SK-N-SH (cell line): Measurements from ENCODE around the gene GNG4. TPM values are rescaled to one million over a fixed set of nuclear protein-coding genes. Genes with fewer than 3 reads are reported as not detected.
A peak's percentile ranks its signal among the peaks of the same experiment; 100 is the strongest.

Experiments used
- CTCF ChIA-PET: fragments of 300-600, 350-600 bp; formaldehyde crosslinking; extraction: SDS; loops from one replicate; lab custom pipeline; 2021; lab: Yijun Ruan, JAX
- POLR2A ChIA-PET: fragments of 350-600 bp; sonication (Branson Sonifier 250); formaldehyde crosslinking; extraction: SDS; loops from one replicate; lab custom pipeline; 2020; ENCODE audit warnings: antibody characterized with exemption, inconsistent platforms; lab: Yijun Ruan, JAX
- DNase-seq: peaks from one replicate; pipeline ENCODE4 v3.0.0; 2012
- H2AFZ ChIP-seq: fragments of 200-600 bp; sonication (generic); 2 replicates; pipeline ENCODE4 v1.8.1; 2016; ENCODE audit warnings: antibody characterized with exemption, mild to moderate bottlenecking, low read depth
- H3F3A ChIP-seq: fragments of 200-600 bp; sonication (generic); replicated peaks from 2 replicates; pipeline ENCODE3; 2016; ENCODE audit warnings: antibody characterized with exemption, mild to moderate bottlenecking; ENCODE audit not compliant: insufficient read depth
- H3K27ac ChIP-seq, 2 experiments: fragments of 200-500 bp in 1 of 2; fragments of 200-600 bp in 1 of 2; sonication (Bioruptor generic) in 1 of 2; sonication (generic), shearing (Covaris generic) in 1 of 2; 2 replicates each; pipeline versions ENCODE4 v1.5.1 to v1.6.1; 2014 to 2016; ENCODE audit warnings: low read depth in 2 of 2, inconsistent platforms in 1 of 2, low read length in 1 of 2, mild to moderate bottlenecking in 1 of 2, mixed read lengths in 1 of 2
- H3K27me3 ChIP-seq: fragments of 200-600 bp; sonication (generic), shearing (Covaris generic); 2 replicates; pipeline ENCODE4 v1.6.1; 2016; ENCODE audit warnings: mixed run types; ENCODE audit not compliant: insufficient read depth
- H3K36me3 ChIP-seq, 2 experiments: fragments of 200-500 bp in 1 of 2; fragments of 200-600 bp in 1 of 2; sonication (Bioruptor generic) in 1 of 2; sonication (generic) in 1 of 2; replicated peaks in 1 of 2; 2 replicates each; pipeline versions ENCODE3 to v1.5.1; 2014 to 2016; ENCODE audit warnings: low read length in 1 of 2, mild to moderate bottlenecking in 1 of 2; ENCODE audit not compliant: insufficient read depth in 2 of 2, control insufficient read depth in 1 of 2
- H3K4me1 ChIP-seq, 2 experiments: fragments of 200-500 bp in 1 of 2; fragments of 200-600 bp in 1 of 2; sonication (Bioruptor generic) in 1 of 2; sonication (generic), shearing (Covaris generic) in 1 of 2; 2 replicates each; pipeline versions ENCODE4 v1.5.1 to v1.6.1; 2014 to 2016; ENCODE audit warnings: low read depth in 1 of 2, low read length in 1 of 2, mixed run types in 1 of 2; ENCODE audit not compliant: insufficient read depth in 2 of 2, control insufficient read depth in 1 of 2
- H3K4me2 ChIP-seq: fragments of 200-600 bp; sonication (generic), shearing (Covaris generic); 2 replicates; pipeline ENCODE4 v1.6.1; 2017; ENCODE audit warnings: mixed run types
- H3K4me3 ChIP-seq, 2 experiments: fragments of 200-500 bp in 1 of 2; fragments of 200-600 bp in 1 of 2; sonication (Bioruptor generic) in 1 of 2; sonication (generic), shearing (Covaris generic) in 1 of 2; 2 replicates each; pipeline versions ENCODE4 v1.5.1 to v1.8.1; 2014 to 2016; ENCODE audit warnings: low read depth in 2 of 2, inconsistent platforms in 1 of 2, low read length in 1 of 2, mild to moderate bottlenecking in 1 of 2, mixed read lengths in 1 of 2, moderate library complexity in 1 of 2
- H3K79me2 ChIP-seq: fragments of 200-600 bp; sonication (generic); 2 replicates; pipeline ENCODE4 v1.8.1; 2017; ENCODE audit warnings: mild to moderate bottlenecking; ENCODE audit not compliant: insufficient read depth
- H3K9ac ChIP-seq: fragments of 200-600 bp; sonication (generic); 2 replicates; pipeline ENCODE4 v1.6.1; 2017; ENCODE audit warnings: mixed run types
- H3K9me2 ChIP-seq: fragments of 200-600 bp; sonication (generic); 2 replicates; pipeline ENCODE4 v1.6.1; 2017; ENCODE audit warnings: mixed run types
- H3K9me3 ChIP-seq: fragments of 200-600 bp; sonication (generic); 2 replicates; pipeline ENCODE4 v1.6.1; 2017; ENCODE audit warnings: mixed run types, mild to moderate bottlenecking, moderate library complexity
- H4K20me1 ChIP-seq: fragments of 200-600 bp; sonication (generic); 2 replicates; pipeline ENCODE4 v1.6.1; 2017; ENCODE audit warnings: mild to moderate bottlenecking, mixed run types; ENCODE audit not compliant: insufficient read depth
- CHD2 ChIP-seq: fragments of 150-350 bp; IDR thresholded peaks from 2 replicates; pipeline ENCODE4 v1.6.1; 2018; ENCODE audit warnings: low read length; ENCODE audit not compliant: partially characterized antibody
- CTCF ChIP-seq: fragments of 200-600 bp; sonication (generic); IDR thresholded peaks from 2 replicates; pipeline ENCODE4 v1.6.1; 2017; ENCODE audit warnings: antibody characterized with exemption, mild to moderate bottlenecking, moderate library complexity
- GATA2 ChIP-seq: sonication (generic); formaldehyde crosslinking; IDR thresholded peaks from 2 replicates; pipeline ENCODE4 v1.5.0; 2020; ENCODE audit warnings: mild to moderate bottlenecking, missing genetic modification reagents
- IRF3 ChIP-seq: fragments of 150-350 bp; IDR thresholded peaks from 2 replicates; pipeline ENCODE4 v1.6.1; 2016; ENCODE audit warnings: mild to moderate bottlenecking, low read depth, low read length
- JUND ChIP-seq: IDR thresholded peaks from 2 replicates; pipeline ENCODE4 v1.4.0; 2012
- MXI1 ChIP-seq: IDR thresholded peaks from 2 replicates; pipeline ENCODE4 v1.6.1; 2012; ENCODE audit warnings: mild to moderate bottlenecking, low read depth, low read length, improper control_type of control experiment
- NFIC ChIP-seq: IDR thresholded peaks from 2 replicates; pipeline ENCODE4 v1.4.0; 2012; ENCODE audit warnings: borderline replicate concordance
- NRF1 ChIP-seq: IDR thresholded peaks from 2 replicates; pipeline ENCODE4 v1.6.1; 2012; ENCODE audit warnings: low read depth, mild to moderate bottlenecking, low read length
- PBX3 ChIP-seq: IDR thresholded peaks from 2 replicates; pipeline ENCODE4; 2012
- POLR2AphosphoS5 ChIP-seq: IDR thresholded peaks from 2 replicates; pipeline ENCODE4 v1.6.1; 2012; ENCODE audit warnings: low read depth, low read length
- RAD21 ChIP-seq: IDR thresholded peaks from 2 replicates; pipeline ENCODE4 v1.6.1; 2012; ENCODE audit warnings: mild to moderate bottlenecking, low read length
- RCOR1 ChIP-seq: fragments of 150-350 bp; IDR thresholded peaks from 2 replicates; pipeline ENCODE4 v1.6.1; 2017; ENCODE audit warnings: antibody characterized with exemption, low read length
- SIN3A ChIP-seq: IDR thresholded peaks from 2 replicates; pipeline ENCODE4 v1.6.1; 2012; ENCODE audit warnings: low read depth, mild to moderate bottlenecking, low read length, moderate library complexity, borderline replicate concordance
- SMC3 ChIP-seq: IDR thresholded peaks from 2 replicates; pipeline ENCODE4 v1.6.1; 2012; ENCODE audit warnings: low read depth, low read length, improper control_type of control experiment
- TAF1 ChIP-seq: IDR thresholded peaks from 2 replicates; pipeline ENCODE4 v1.6.1; 2012; ENCODE audit warnings: low read depth, mild to moderate bottlenecking, low read length, moderate library complexity, borderline replicate concordance
- TEAD4 ChIP-seq: IDR thresholded peaks from 2 replicates; pipeline ENCODE4 v1.4.0; 2012; ENCODE audit warnings: mild to moderate bottlenecking, borderline replicate concordance; ENCODE audit not compliant: insufficient read depth
- WGBS: methylation state at CpG from one replicate; pipeline ENCODE4 v1.1.6; 2017; ENCODE audit warnings: low lambda C conversion rate; 5-methylcytosine and 5-hydroxymethylcytosine counted together
- polyA plus RNA-seq, 3 experiments: library from polyadenylated mRNA; depleted of rRNA; stranded (reverse); fragments of >200 nt; gene quantifications; 2 replicates each; pipeline ENCODE4 v1.2.3, GENCODE V29; 2012
- TF ChIP-seq, protein P1 (sequence below): fragments of 150-350 bp; IDR thresholded peaks from 2 replicates; pipeline ENCODE4 v1.6.1; 2017; ENCODE audit warnings: antibody characterized with exemption, low read length, low read depth, borderline replicate concordance
- TF ChIP-seq, protein P2 (sequence below): IDR thresholded peaks from 2 replicates; pipeline ENCODE4 v1.4.0; 2012; ENCODE audit warnings: low read depth
- TF ChIP-seq, protein P3 (sequence below): IDR thresholded peaks from 2 replicates; pipeline ENCODE4 v1.4.0; 2012; ENCODE audit warnings: low read depth, borderline replicate concordance

Gene GNG4
- polyA plus RNA-seq, 1 of the 3 experiments (the other 2 are of a cell fraction), result 1.6 TPM

- H3K27ac ChIP-seq, result no peak overlapping the region
- H3K9ac ChIP-seq, result no peak overlapping the region
- H3K9me2 ChIP-seq, result no peaks in the 10 kb centered on the region
- no peaks in the 10 kb centered on the region for H3K27me3 ChIP-seq
- no peaks in the 10 kb centered on the region for H3K79me2 ChIP-seq
- no peak overlapping the region for H3K4me3 ChIP-seq
- H3K4me2 ChIP-seq, result no peak overlapping the region
- 82% methylated on average over 13 of the region's 13 CpGs for WGBS
- ChIA-PET POLR2A (no interaction called here), CTCF (interaction anchor here (1.4 to 2.8 kb wide), 5 partner anchors 16 to 460 kb away, joined by 3 to 11 read pairs (median 6); no protein-coding TSS in a partner anchor)
- H3K4me1 ChIP-seq, result no peaks in the 10 kb centered on the region
- no peaks in the 10 kb centered on the region for H3K9me3 ChIP-seq
- H3K36me3 ChIP-seq, result no peaks in the 10 kb centered on the region
- H3F3A ChIP-seq, result no peaks in the 10 kb centered on the region
- DNase-seq, result no peak
- no peaks in the 10 kb centered on the region for H4K20me1 ChIP-seq
- TF ChIP-seq NRF1, result no peak
- TF ChIP-seq CTCF, result peak; percentile 9; the same call in 1 of the 2 replicates
- TF ChIP-seq, all 33 proteins: peak for 1
- no peak overlapping the region for H2AFZ ChIP-seq
Measured at GRCh38 chr1:235511470-235512240, 137.9 kb downstream of the GNG4 start.

GRCh38 chr1:235510823-235511222 is 138.8 kb downstream of the GNG4 start:
- no peak overlapping the region for H3K9ac ChIP-seq
- no peaks in the 10 kb centered on the region for H4K20me1 ChIP-seq
- peaks cover 6% of the 10 kb centered on the region for H3F3A ChIP-seq
- H3K27ac ChIP-seq, result no peak overlapping the region
- H3K36me3 ChIP-seq, result no peaks in the 10 kb centered on the region
- no peaks in the 10 kb centered on the region for H3K9me2 ChIP-seq
- WGBS, result 88% methylated on average over 6 of the region's 6 CpGs
- TF ChIP-seq MXI1, result no peak
- no peak for TF ChIP-seq POLR2AphosphoS5
- no peak for TF ChIP-seq GATA2
- TF ChIP-seq TAF1, result no peak
- TF ChIP-seq PBX3, result no peak
- no peak for TF ChIP-seq NFIC
- TF ChIP-seq SIN3A, result no peak
- TF ChIP-seq, protein P1, sequence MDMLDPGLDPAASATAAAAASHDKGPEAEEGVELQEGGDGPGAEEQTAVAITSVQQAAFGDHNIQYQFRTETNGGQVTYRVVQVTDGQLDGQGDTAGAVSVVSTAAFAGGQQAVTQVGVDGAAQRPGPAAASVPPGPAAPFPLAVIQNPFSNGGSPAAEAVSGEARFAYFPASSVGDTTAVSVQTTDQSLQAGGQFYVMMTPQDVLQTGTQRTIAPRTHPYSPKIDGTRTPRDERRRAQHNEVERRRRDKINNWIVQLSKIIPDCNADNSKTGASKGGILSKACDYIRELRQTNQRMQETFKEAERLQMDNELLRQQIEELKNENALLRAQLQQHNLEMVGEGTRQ, result no peak
- TF ChIP-seq TEAD4, result no peak
- TF ChIP-seq IRF3, result no peak
- no peak for TF ChIP-seq JUND
- no peak for TF ChIP-seq RAD21
- TF ChIP-seq, protein P2, sequence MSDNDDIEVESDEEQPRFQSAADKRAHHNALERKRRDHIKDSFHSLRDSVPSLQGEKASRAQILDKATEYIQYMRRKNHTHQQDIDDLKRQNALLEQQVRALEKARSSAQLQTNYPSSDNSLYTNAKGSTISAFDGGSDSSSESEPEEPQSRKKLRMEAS, result no peak
- TF ChIP-seq, protein P3, sequence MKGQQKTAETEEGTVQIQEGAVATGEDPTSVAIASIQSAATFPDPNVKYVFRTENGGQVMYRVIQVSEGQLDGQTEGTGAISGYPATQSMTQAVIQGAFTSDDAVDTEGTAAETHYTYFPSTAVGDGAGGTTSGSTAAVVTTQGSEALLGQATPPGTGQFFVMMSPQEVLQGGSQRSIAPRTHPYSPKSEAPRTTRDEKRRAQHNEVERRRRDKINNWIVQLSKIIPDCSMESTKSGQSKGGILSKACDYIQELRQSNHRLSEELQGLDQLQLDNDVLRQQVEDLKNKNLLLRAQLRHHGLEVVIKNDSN, result no peak
- TF ChIP-seq RCOR1, result no peak
- TF ChIP-seq CHD2, result no peak
- no peak for TF ChIP-seq SMC3
- H3K4me3 ChIP-seq, result no peak overlapping the region
- no peak overlapping the region for H3K4me2 ChIP-seq
- no peaks in the 10 kb centered on the region for H3K4me1 ChIP-seq
- no peak overlapping the region for H2AFZ ChIP-seq
- ChIA-PET CTCF (interaction anchor here (1.6 to 2.8 kb wide), 3 partner anchors 17 to 332 kb away, joined by 4 to 11 read pairs (median 6); no protein-coding TSS in a partner anchor), POLR2A (no interaction called here)
- no peaks in the 10 kb centered on the region for H3K9me3 ChIP-seq
- no peaks in the 10 kb centered on the region for H3K27me3 ChIP-seq
- no peaks in the 10 kb centered on the region for H3K79me2 ChIP-seq
- DNase-seq, result no peak
